ENCODE data around the gene CD79A. TPM values are rescaled to one million over a fixed set of nuclear protein-coding genes. Genes with fewer than 3 reads are reported as not detected.

The CD79A gene
- total and polyA plus RNA-seq, 2 donors: 31.4 to 74.4 TPM

DNA sequence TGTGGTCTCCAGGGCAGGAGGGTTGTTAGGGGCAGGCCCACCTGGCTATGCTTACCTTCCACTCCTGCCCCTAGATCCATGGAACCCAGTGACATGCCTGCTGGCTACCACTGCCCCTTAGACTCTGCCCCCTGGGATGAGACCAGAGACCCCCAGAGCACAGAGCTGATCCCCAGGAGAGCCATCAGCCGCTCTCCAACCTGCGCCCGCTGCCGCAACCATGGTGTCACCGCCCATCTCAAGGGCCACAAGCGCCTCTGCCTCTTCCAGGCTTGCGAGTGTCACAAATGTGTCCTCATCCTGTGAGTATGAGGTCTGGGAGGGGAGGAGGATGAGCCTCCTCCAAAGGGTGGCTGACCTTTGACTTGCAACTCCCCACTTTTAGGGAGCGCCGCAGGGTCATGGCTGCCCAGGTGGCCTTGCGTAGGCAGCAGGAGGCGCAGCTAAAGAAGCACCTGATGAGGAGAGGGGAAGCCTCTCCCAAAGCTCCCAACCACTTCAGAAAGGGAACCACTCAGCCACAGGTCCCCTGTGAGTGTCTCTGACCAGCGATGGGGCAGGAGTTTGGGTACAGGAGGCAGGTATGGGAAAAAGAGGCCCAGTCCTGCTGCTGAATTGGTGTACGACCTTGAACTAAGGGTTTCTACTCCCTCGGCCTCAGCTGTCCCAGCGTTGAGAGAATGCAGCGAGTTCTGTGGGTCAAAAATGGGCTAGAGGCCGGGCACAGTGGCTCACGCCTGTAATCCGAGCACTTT is 29.6 kb upstream of the CD79A start:
- Histone ChIP-seq H3K4me3 (ENCODE audit: low read length in 2 of 2) (no peak overlapping the region), H3K27me3 (ENCODE audit: control insufficient read depth in 2 of 2, insufficient read depth in 1 of 2, low read length in 1 of 2) (peaks cover 0 to 34% of the 10 kb centered on the region in 2 donors), H3K9me3 (ENCODE audit: control insufficient read depth in 2 of 2, insufficient read depth in 1 of 2, low read length in 1 of 2) (no peaks in the 10 kb centered on the region), H3K4me1 (ENCODE audit: control insufficient read depth in 2 of 2, insufficient read depth in 2 of 2, low read length in 2 of 2) (no peaks in the 10 kb centered on the region), H3K27ac (ENCODE audit: low read depth in 1 of 2, low read length in 1 of 2) (no peak overlapping the region), H3K36me3 (ENCODE audit: control insufficient read depth in 2 of 2, insufficient read depth in 2 of 2, low read length in 1 of 2) (no peaks in the 10 kb centered on the region)
- DNase-seq (ENCODE audit: low read depth in 6 of 9, low spot score in 9 of 9): no peak
- WGBS: 96% methylated on average over 19 of the region's 19 CpGs

- Histone ChIP-seq H3K27me3 (ENCODE audit: control insufficient read depth in 2 of 2, insufficient read depth in 1 of 2, low read length in 1 of 2) (peaks cover 0 to 36% of the 10 kb centered on the region in 2 donors), H3K27ac (ENCODE audit: low read depth in 1 of 2, low read length in 1 of 2) (no peak overlapping the region), H3K4me1 (ENCODE audit: control insufficient read depth in 2 of 2, insufficient read depth in 2 of 2, low read length in 2 of 2) (no peaks in the 10 kb centered on the region), H3K36me3 (ENCODE audit: control insufficient read depth in 2 of 2, insufficient read depth in 2 of 2, low read length in 1 of 2) (no peaks in the 10 kb centered on the region), H3K9me3 (ENCODE audit: control insufficient read depth in 2 of 2, insufficient read depth in 1 of 2, low read length in 1 of 2) (no peaks in the 10 kb centered on the region), H3K4me3 (ENCODE audit: low read length in 2 of 2) (no peak overlapping the region)
- 98% methylated on average over 6 of the region's 6 CpGs for WGBS
- DNase-seq (ENCODE audit: low read depth in 6 of 9, low spot score in 9 of 9): no peak
Measured at GRCh38 chr19:41848666-41849065, 28.4 kb upstream of the CD79A start.

DNA sequence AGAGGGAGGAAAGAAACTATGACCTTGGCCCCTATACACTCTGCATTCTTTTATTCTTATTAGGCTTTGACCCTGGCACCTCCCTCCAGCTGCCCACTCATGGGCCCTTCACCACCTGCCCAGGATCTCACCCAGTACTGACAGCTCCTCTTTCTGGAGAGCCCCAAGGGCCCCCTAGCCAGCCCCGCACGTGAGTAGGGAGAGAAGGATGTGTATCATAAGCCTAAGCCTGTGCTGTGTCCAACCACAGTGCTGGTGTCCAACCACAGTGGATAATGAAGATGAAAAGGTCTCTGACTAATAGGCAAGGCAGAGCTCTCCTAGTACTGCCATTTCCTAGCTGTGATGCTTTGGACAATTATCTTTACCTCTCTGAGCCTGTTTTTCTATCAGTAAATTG is 28.0 kb upstream of the CD79A start:
- Histone ChIP-seq H3K27me3 (ENCODE audit: control insufficient read depth in 2 of 2, insufficient read depth in 1 of 2, low read length in 1 of 2) (peaks cover 0 to 39% of the 10 kb centered on the region in 2 donors), H3K4me1 (ENCODE audit: control insufficient read depth in 2 of 2, insufficient read depth in 2 of 2, low read length in 2 of 2) (no peaks in the 10 kb centered on the region), H3K9me3 (ENCODE audit: control insufficient read depth in 2 of 2, insufficient read depth in 1 of 2, low read length in 1 of 2) (no peaks in the 10 kb centered on the region), H3K4me3 (ENCODE audit: low read length in 2 of 2) (no peak overlapping the region), H3K27ac (ENCODE audit: low read depth in 1 of 2, low read length in 1 of 2) (no peak overlapping the region), H3K36me3 (ENCODE audit: control insufficient read depth in 2 of 2, insufficient read depth in 2 of 2, low read length in 1 of 2) (no peaks in the 10 kb centered on the region)
- WGBS: 88% methylated on average over 2 of the region's 2 CpGs
- DNase-seq (ENCODE audit: low read depth in 6 of 9, low spot score in 9 of 9): no peak

- Histone ChIP-seq H3K27me3 (ENCODE audit: control insufficient read depth in 2 of 2, insufficient read depth in 1 of 2, low read length in 1 of 2) (peaks cover 0 to 39% of the 10 kb centered on the region in 2 donors), H3K9me3 (ENCODE audit: control insufficient read depth in 2 of 2, insufficient read depth in 1 of 2, low read length in 1 of 2) (no peaks in the 10 kb centered on the region), H3K4me3 (ENCODE audit: low read length in 2 of 2) (no peak overlapping the region), H3K4me1 (ENCODE audit: control insufficient read depth in 2 of 2, insufficient read depth in 2 of 2, low read length in 2 of 2) (no peaks in the 10 kb centered on the region), H3K27ac (ENCODE audit: low read depth in 1 of 2, low read length in 1 of 2) (no peak overlapping the region), H3K36me3 (ENCODE audit: control insufficient read depth in 2 of 2, insufficient read depth in 2 of 2, low read length in 1 of 2) (no peaks in the 10 kb centered on the region)
- 87% methylated on average over 5 of the region's 5 CpGs for WGBS
- DNase-seq (ENCODE audit: low read depth in 6 of 9, low spot score in 9 of 9): no peak
Measured at GRCh38 chr19:41850381-41850780, 26.7 kb upstream of the CD79A start.

GRCh38 chr19:41851456-41851855 is 25.6 kb upstream of the CD79A start:
- no peaks in the 10 kb centered on the region for H3K4me1 ChIP-seq (ENCODE audit: control insufficient read depth in 2 of 2, insufficient read depth in 2 of 2, low read length in 2 of 2)
- no peak overlapping the region for H3K27ac ChIP-seq (ENCODE audit: low read depth in 1 of 2, low read length in 1 of 2)
- H3K9me3 ChIP-seq (ENCODE audit: control insufficient read depth in 2 of 2, insufficient read depth in 1 of 2, low read length in 1 of 2): no peaks in the 10 kb centered on the region
- 71% methylated on average over 4 of the region's 4 CpGs for WGBS
- DNase-seq (ENCODE audit: low read depth in 6 of 9, low spot score in 9 of 9): no peak
- H3K27me3 ChIP-seq (ENCODE audit: control insufficient read depth in 2 of 2, insufficient read depth in 1 of 2, low read length in 1 of 2): peaks cover 0 to 40% of the 10 kb centered on the region in 2 donors
- H3K4me3 ChIP-seq (ENCODE audit: low read length in 2 of 2): no peak overlapping the region
- H3K36me3 ChIP-seq (ENCODE audit: control insufficient read depth in 2 of 2, insufficient read depth in 2 of 2, low read length in 1 of 2): no peaks in the 10 kb centered on the region

DNA sequence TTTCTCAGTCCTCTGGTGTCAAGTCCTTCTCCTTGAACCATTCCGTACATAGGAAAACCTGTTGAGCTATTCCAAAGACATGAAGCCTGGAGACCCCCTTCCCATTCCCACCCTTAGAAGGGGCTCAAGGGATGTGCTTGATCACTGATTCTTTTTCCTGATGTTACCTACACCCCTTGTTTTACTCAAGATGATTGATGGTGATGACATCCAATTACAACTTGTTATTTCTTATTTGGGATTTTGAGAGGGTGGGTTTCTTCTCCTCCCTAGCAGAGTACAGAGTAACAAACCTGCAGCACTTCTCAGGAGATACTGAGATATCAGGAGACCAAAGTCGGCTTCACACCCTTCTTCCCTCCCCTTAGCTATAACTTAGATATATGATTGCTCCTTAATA is 23.7 kb upstream of the CD79A start:
- DNase-seq (ENCODE audit: low read depth in 6 of 9, low spot score in 9 of 9): no peak
- Histone ChIP-seq H3K27ac (ENCODE audit: low read depth in 1 of 2, low read length in 1 of 2) (no peak overlapping the region), H3K36me3 (ENCODE audit: control insufficient read depth in 2 of 2, insufficient read depth in 2 of 2, low read length in 1 of 2) (no peaks in the 10 kb centered on the region), H3K4me1 (ENCODE audit: control insufficient read depth in 2 of 2, insufficient read depth in 2 of 2, low read length in 2 of 2) (no peaks in the 10 kb centered on the region), H3K4me3 (ENCODE audit: low read length in 2 of 2) (no peak overlapping the region), H3K27me3 (ENCODE audit: control insufficient read depth in 2 of 2, insufficient read depth in 1 of 2, low read length in 1 of 2) (peaks cover 0 to 32% of the 10 kb centered on the region in 2 donors), H3K9me3 (ENCODE audit: control insufficient read depth in 2 of 2, insufficient read depth in 1 of 2, low read length in 1 of 2) (no peaks in the 10 kb centered on the region)
- WGBS: 93% methylated on average over 2 of the region's 2 CpGs

DNA sequence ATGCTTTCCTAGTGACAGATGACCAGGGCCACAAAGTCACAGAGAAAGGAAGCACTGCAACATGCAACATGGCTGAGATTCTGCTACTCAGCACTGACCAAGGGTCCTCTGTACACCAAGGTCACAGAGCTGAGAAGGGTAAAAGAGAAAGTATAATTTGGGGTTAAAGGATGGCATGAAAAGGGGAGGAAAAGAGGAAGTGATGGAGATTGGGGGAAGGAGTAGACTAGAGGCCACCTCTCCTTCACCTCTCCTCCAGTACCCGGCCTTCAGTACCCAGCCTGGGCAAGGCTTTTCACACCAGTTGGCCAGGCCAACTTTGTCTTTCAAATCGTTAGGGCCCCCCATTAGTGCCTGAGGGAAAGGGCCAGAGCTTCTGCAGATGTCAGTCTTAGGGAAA is 23.3 kb upstream of the CD79A start:
- Histone ChIP-seq H3K4me3 (ENCODE audit: low read length in 2 of 2) (no peak overlapping the region), H3K27me3 (ENCODE audit: control insufficient read depth in 2 of 2, insufficient read depth in 1 of 2, low read length in 1 of 2) (peaks cover 0 to 32% of the 10 kb centered on the region in 2 donors), H3K9me3 (ENCODE audit: control insufficient read depth in 2 of 2, insufficient read depth in 1 of 2, low read length in 1 of 2) (no peaks in the 10 kb centered on the region), H3K27ac (ENCODE audit: low read depth in 1 of 2, low read length in 1 of 2) (no peak overlapping the region), H3K36me3 (ENCODE audit: control insufficient read depth in 2 of 2, insufficient read depth in 2 of 2, low read length in 1 of 2) (no peaks in the 10 kb centered on the region), H3K4me1 (ENCODE audit: control insufficient read depth in 2 of 2, insufficient read depth in 2 of 2, low read length in 2 of 2) (no peaks in the 10 kb centered on the region)
- DNase-seq (ENCODE audit: low read depth in 6 of 9, low spot score in 9 of 9): no peak
- 71% methylated on average over 2 of the region's 2 CpGs for WGBS

DNA sequence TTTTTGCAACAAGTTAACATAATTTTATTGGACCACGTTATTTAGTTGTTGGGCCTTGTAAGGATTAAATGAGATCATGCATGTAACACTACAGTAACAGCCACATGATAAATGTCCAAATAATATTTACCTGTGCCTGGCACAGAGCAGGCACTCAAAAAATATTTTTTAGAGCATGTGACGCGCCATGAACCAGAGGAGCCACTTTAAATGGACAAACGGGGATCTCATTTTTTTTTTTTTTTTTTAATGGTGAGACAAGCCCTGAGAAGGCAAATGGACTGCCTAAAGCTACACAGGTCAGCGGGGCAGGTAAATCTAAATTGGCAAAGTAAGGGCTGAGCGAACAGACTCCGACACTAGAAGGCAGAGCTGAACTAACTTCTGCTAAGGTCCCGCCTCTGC is 17.9 kb upstream of the CD79A start:
- Histone ChIP-seq H3K27me3 (ENCODE audit: control insufficient read depth in 2 of 2, insufficient read depth in 1 of 2, low read length in 1 of 2) (peaks cover 0 to 5% of the 10 kb centered on the region in 2 donors), H3K4me1 (ENCODE audit: control insufficient read depth in 2 of 2, insufficient read depth in 2 of 2, low read length in 2 of 2) (peaks cover 8 to 28% of the 10 kb centered on the region in 2 donors), H3K36me3 (ENCODE audit: control insufficient read depth in 2 of 2, insufficient read depth in 2 of 2, low read length in 1 of 2) (peaks cover 26 to 33% of the 10 kb centered on the region in 2 donors), H3K27ac (ENCODE audit: low read depth in 1 of 2, low read length in 1 of 2) (peak overlapping the region in 1 of 2 donors; percentile 45), H3K9me3 (ENCODE audit: control insufficient read depth in 2 of 2, insufficient read depth in 1 of 2, low read length in 1 of 2) (no peaks in the 10 kb centered on the region), H3K4me3 (ENCODE audit: low read length in 2 of 2) (no peak overlapping the region)
- 8% methylated on average over 8 of the region's 8 CpGs for WGBS
- no peak for DNase-seq (ENCODE audit: low read depth in 6 of 9, low spot score in 9 of 9)

- Histone ChIP-seq H3K4me1 (ENCODE audit: control insufficient read depth in 2 of 2, insufficient read depth in 2 of 2, low read length in 2 of 2) (peaks cover 8 to 28% of the 10 kb centered on the region in 2 donors), H3K27me3 (ENCODE audit: control insufficient read depth in 2 of 2, insufficient read depth in 1 of 2, low read length in 1 of 2) (peaks cover 0 to 3% of the 10 kb centered on the region in 2 donors), H3K27ac (ENCODE audit: low read depth in 1 of 2, low read length in 1 of 2) (peak within 1 kb of the TSS; percentile 72 to 95), H3K36me3 (ENCODE audit: control insufficient read depth in 2 of 2, insufficient read depth in 2 of 2, low read length in 1 of 2) (peaks cover 32 to 39% of the 10 kb centered on the region in 2 donors), H3K4me3 (ENCODE audit: low read length in 2 of 2) (peak within 1 kb of the TSS; percentile 61 to 63), H3K9me3 (ENCODE audit: control insufficient read depth in 2 of 2, insufficient read depth in 1 of 2, low read length in 1 of 2) (no peaks in the 10 kb centered on the region)
- WGBS: under 1% methylated on average over 76 of the region's 76 CpGs
- DNase-seq (ENCODE audit: low read depth in 6 of 9, low spot score in 9 of 9): peak; percentile 97 to 99 (median 99)
Measured at GRCh38 chr19:41859618-41860418, 17.3 kb upstream of the CD79A start, which contains the start of gene RPS19. Gene RPS19 (plus strand): TSS chr19:41860255. CDS start chr19:41860775, 520 bp downstream.
